DOHH2 (cell line): ENCODE data around the gene ADK.
"Not testable (repeated sequence)": the region's sequence is repeated elsewhere in the genome, so short reads cannot be mapped to it uniquely, and the experiment has no call there.

ENCODE experiments used
- H3F3A ChIP-seq: fragments of 200-600 bp; sonication (generic), shearing (Covaris generic); 2 replicates; pipeline ENCODE4 v1.6.0; 2016; ENCODE audit warnings: antibody characterized with exemption, mild to moderate bottlenecking; ENCODE audit not compliant: control insufficient read depth, insufficient read depth
- H3K27ac ChIP-seq: fragments of 200-600 bp; sonication (generic); 2 replicates; pipeline ENCODE4 v1.5.1; 2014; ENCODE audit warnings: low read depth, mild to moderate bottlenecking, low read length, moderate library complexity
- H3K27me3 ChIP-seq: fragments of 200-600 bp; sonication (generic); 2 replicates; pipeline ENCODE4 v1.6.1; 2014; ENCODE audit warnings: mild to moderate bottlenecking, low read length, mixed read lengths; ENCODE audit not compliant: control insufficient read depth
- H3K36me3 ChIP-seq: fragments of 200-600 bp; sonication (generic); 2 replicates; pipeline ENCODE4 v1.6.1; 2014; ENCODE audit warnings: mild to moderate bottlenecking, low read length, moderate library complexity, mixed read lengths; ENCODE audit not compliant: control insufficient read depth
- H3K4me1 ChIP-seq: fragments of 200-600 bp; sonication (generic); 2 replicates; pipeline ENCODE4 v1.6.1; 2014; ENCODE audit warnings: mild to moderate bottlenecking, low read length, mixed read lengths; ENCODE audit not compliant: control insufficient read depth
- H3K4me2 ChIP-seq: fragments of 200-600 bp; sonication (generic); 2 replicates; pipeline ENCODE4 v1.6.0; 2014; ENCODE audit warnings: mild to moderate bottlenecking, low read length, moderate library complexity
- H3K4me3 ChIP-seq: fragments of 200-600 bp; sonication (generic); 2 replicates; pipeline ENCODE4 v1.5.1; 2014; ENCODE audit warnings: mild to moderate bottlenecking, low read length, mixed read lengths
- H3K79me2 ChIP-seq: fragments of 200-600 bp; sonication (generic); 2 replicates; pipeline ENCODE4 v1.6.1; 2014; ENCODE audit warnings: mild to moderate bottlenecking, low read length, mixed read lengths; ENCODE audit not compliant: control insufficient read depth
- H3K9me2 ChIP-seq: fragments of 200-600 bp; sonication (generic); replicated peaks from 2 replicates; pipeline ENCODE4 v1.6.1; 2014; ENCODE audit warnings: mild to moderate bottlenecking, low read length, mixed read lengths; ENCODE audit not compliant: control insufficient read depth
- H3K9me3 ChIP-seq: fragments of 200-600 bp; sonication (generic); 2 replicates; pipeline ENCODE4 v1.6.1; 2014; ENCODE audit warnings: antibody characterized with exemption, low read length, mixed read lengths; ENCODE audit not compliant: control insufficient read depth, insufficient read depth
- H4K20me1 ChIP-seq: fragments of 200-600 bp; sonication (generic); 2 replicates; pipeline ENCODE4 v1.6.0; 2014; ENCODE audit warnings: low read depth, mild to moderate bottlenecking, antibody characterized with exemption, low read length, moderate library complexity; ENCODE audit not compliant: control insufficient read depth, insufficient read depth
- EZH2phosphoT487 ChIP-seq: fragments of 200-600 bp; sonication (generic); IDR thresholded peaks from 2 replicates; pipeline ENCODE4 v1.6.1; 2017; ENCODE audit warnings: borderline replicate concordance, mild to moderate bottlenecking, antibody characterized with exemption, low read length, moderate library complexity, mixed read lengths
- TF ChIP-seq, protein P1 (sequence below): fragments of 200-600 bp; sonication (generic); IDR thresholded peaks from one replicate; pipeline ENCODE4 v1.5.1; 2014; ENCODE audit warnings: antibody characterized with exemption, mild to moderate bottlenecking, low read depth, low read length; ENCODE audit not compliant: poor library complexity, severe bottlenecking

ADK gene

DNA sequence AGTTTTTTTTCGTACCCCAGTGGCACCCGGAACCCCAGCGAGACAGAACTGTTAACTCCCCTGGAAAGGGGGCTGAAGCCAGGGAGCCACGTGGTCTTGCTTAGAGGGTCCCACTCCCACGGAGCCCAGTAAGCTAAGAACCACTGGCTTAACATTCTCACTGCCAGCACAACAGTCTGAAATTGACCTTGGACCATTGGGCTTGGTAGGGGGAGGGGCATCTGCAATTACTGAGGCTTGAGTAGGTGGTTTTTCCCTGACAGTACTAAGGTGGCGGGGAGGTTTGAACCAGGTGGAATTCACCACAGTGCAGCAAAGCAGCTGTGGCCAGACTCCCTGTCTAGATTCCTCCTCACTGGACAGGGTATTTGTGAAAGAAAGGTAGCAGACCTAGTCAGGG is 196.5 kb downstream of the ADK start:
- Histone ChIP-seq H3K27ac (no peak overlapping the region), H4K20me1 (no peaks in the 10 kb centered on the region), H3K27me3 (no peaks in the 10 kb centered on the region), H3K9me2 (no peaks in the 10 kb centered on the region), H3K4me3 (no peak overlapping the region), H3K79me2 (no peaks in the 10 kb centered on the region), H3K4me1 (no peaks in the 10 kb centered on the region), H3K9me3 (peaks cover 14% of the 10 kb centered on the region; the same call in 1 of the 2 replicates), H3K36me3 (no peaks in the 10 kb centered on the region; the same call in 1 of the 2 replicates), H3F3A (no peaks in the 10 kb centered on the region), H3K4me2 (no peak overlapping the region)
- TF ChIP-seq EZH2phosphoT487 = no peak
- TF ChIP-seq, protein P1, sequence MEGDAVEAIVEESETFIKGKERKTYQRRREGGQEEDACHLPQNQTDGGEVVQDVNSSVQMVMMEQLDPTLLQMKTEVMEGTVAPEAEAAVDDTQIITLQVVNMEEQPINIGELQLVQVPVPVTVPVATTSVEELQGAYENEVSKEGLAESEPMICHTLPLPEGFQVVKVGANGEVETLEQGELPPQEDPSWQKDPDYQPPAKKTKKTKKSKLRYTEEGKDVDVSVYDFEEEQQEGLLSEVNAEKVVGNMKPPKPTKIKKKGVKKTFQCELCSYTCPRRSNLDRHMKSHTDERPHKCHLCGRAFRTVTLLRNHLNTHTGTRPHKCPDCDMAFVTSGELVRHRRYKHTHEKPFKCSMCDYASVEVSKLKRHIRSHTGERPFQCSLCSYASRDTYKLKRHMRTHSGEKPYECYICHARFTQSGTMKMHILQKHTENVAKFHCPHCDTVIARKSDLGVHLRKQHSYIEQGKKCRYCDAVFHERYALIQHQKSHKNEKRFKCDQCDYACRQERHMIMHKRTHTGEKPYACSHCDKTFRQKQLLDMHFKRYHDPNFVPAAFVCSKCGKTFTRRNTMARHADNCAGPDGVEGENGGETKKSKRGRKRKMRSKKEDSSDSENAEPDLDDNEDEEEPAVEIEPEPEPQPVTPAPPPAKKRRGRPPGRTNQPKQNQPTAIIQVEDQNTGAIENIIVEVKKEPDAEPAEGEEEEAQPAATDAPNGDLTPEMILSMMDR = no peak

DNA sequence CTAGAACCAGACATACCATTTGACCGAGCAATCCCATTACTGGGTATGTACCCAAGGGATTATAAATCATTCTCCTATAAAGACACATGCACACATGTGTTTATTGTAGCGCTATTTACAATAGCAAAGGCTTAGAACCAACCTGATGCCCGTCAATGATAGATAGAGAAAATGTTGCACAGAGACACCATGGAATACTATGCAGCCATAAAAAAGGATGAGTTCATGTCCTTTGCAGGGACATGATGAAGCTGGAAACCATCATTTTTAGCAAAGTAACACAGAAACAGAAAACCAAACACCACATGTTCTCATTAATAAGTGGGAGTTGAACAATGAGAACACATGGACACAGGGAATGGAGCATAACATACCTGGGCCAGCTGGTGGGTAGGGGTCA is 202.0 kb downstream of the ADK start:
- H3F3A ChIP-seq, H3K4me3 ChIP-seq, H4K20me1 ChIP-seq, H3K9me2 ChIP-seq, H3K4me1 ChIP-seq, H3K27ac ChIP-seq, H3K36me3 ChIP-seq, H3K4me2 ChIP-seq, H3K9me3 ChIP-seq, H3K79me2 ChIP-seq, H3K27me3 ChIP-seq: not testable (repeated sequence)

DNA sequence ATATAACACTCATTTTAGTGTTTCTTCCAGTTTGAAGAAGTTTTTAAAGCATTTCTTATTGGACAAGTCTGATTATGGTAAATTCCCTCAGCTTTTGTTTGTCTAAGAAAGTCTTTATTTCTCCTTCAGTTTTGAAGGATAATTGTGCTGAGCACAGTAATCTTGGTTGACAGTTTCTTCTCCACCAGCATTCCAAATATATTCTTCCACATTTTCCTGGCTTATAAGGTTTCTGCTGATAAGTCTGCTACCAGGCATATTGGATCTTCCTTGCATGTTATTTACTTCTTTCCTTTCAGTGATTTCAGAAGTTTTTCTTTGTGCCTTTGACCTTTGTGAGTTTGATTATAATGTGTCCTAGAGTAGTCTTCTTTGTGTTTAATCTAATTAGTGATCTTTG is 210.7 kb downstream of the ADK start:
- Histone ChIP-seq H3K27me3 (no peaks in the 10 kb centered on the region), H3K4me3 (no peak overlapping the region), H3K4me2 (no peak overlapping the region), H3K36me3 (peaks cover 8% of the 10 kb centered on the region), H4K20me1 (no peaks in the 10 kb centered on the region), H3K4me1 (no peaks in the 10 kb centered on the region), H3K9me3 (no peaks in the 10 kb centered on the region), H3F3A (no peaks in the 10 kb centered on the region), H3K9me2 (no peaks in the 10 kb centered on the region), H3K27ac (no peak overlapping the region), H3K79me2 (no peaks in the 10 kb centered on the region)
- TF ChIP-seq EZH2phosphoT487 = no peak
- TF ChIP-seq, protein P1 = no peak

DNA sequence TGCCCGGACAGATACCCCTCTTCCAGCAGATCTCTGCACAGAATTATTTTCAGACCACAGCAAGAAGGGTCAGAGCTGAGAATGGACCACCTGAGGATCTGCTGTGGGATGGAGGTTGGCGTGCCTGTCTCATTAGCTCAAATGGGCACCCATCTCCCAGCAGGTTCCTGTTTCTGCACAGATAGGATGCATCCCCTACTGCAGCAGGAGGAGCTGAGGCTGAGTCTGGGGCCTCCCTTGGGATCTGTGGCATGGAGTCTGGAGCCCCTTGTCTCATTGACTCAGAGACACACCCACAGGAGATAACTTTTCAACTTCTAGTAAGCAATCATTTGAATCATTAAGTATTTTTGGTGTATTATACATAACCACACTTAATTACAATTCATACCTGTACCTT is 212.7 kb downstream of the ADK start:
- TF ChIP-seq EZH2phosphoT487 = no peak
- TF ChIP-seq, protein P1 = no peak
- Histone ChIP-seq H3K27me3 (no peaks in the 10 kb centered on the region), H3K4me1 (no peaks in the 10 kb centered on the region), H3K4me2 (no peak overlapping the region), H3K9me3 (no peaks in the 10 kb centered on the region), H3K4me3 (no peak overlapping the region), H3K79me2 (no peaks in the 10 kb centered on the region), H3K27ac (no peak overlapping the region), H3K9me2 (no peaks in the 10 kb centered on the region), H3K36me3 (peaks cover 8% of the 10 kb centered on the region), H4K20me1 (no peaks in the 10 kb centered on the region), H3F3A (no peaks in the 10 kb centered on the region)
